ENCODE measurements around the gene XRRA1. TPM values are rescaled to one million over a fixed set of nuclear protein-coding genes. Genes with fewer than 3 reads are reported as not detected.
"Not testable (repeated sequence)": the region's sequence is repeated elsewhere in the genome, so short reads cannot be mapped to it uniquely, and the experiment has no call there.

The XRRA1 gene
- 10 to 100 TPM in 1 of 3 donors, 1 to 10 TPM in 2; 3.4 to 10.6 (median 7.2) TPM for polyA plus RNA-seq

- H3K9me3 Mint-ChIP-seq, result no peaks in the 10 kb centered on the region
- DNase-seq, result peak; percentile 97 to 98 (median 97)
- H3K4me3 Mint-ChIP-seq, result peak within 1 kb of the TSS; percentile 90 to 100 (median 94)
- peaks cover 51 to 62% of the 10 kb centered on the region in 2 donors for H3K4me1 Mint-ChIP-seq
- peaks cover 4 to 5% (median 4%) of the 10 kb centered on the region in 3 donors for H3K36me3 Mint-ChIP-seq
- H3K27me3 Mint-ChIP-seq (ENCODE audit: low read depth in 3 of 3), result peaks cover 5 to 10% (median 7%) of the 10 kb centered on the region in 3 donors
- H3K27ac Mint-ChIP-seq, result peak within 1 kb of the TSS; percentile 94 to 98 (median 96)
Observed at GRCh38 chr11:74948898-74949752, at the start of gene XRRA1, which contains the start of gene SPCS2. XRRA1 (minus strand) TSS chr11:74949091; CDS start chr11:74940878, 8,213 bp downstream. SPCS2 (plus strand) TSS chr11:74949266; CDS start chr11:74949286, 20 bp downstream.

- no peaks in the 10 kb centered on the region for H3K9me3 Mint-ChIP-seq
- DNase-seq, result no peak
- H3K27ac Mint-ChIP-seq, result no peak overlapping the region
- peaks cover 33% of the 10 kb centered on the region in 2 donors for H3K4me1 Mint-ChIP-seq
- no peak overlapping the region for H3K4me3 Mint-ChIP-seq
- peaks cover 0 to 4% (median 3%) of the 10 kb centered on the region in 3 donors for H3K27me3 Mint-ChIP-seq (ENCODE audit: low read depth in 3 of 3)
- peaks cover 0 to 22% (median 0%) of the 10 kb centered on the region in 3 donors for H3K36me3 Mint-ChIP-seq
Observed at GRCh38 chr11:74992852-74993251, 44.0 kb upstream of the XRRA1 start.

GRCh38 chr11:74990941-74991340, 42.0 kb upstream of the XRRA1 start:
- peak overlapping the region in 4 of 6 donors; percentile 16 to 79 (median 20) for H3K27ac Mint-ChIP-seq
- peak overlapping the region in 1 of 5 donors; percentile 41 for H3K4me3 Mint-ChIP-seq
- H3K9me3 Mint-ChIP-seq, result no peaks in the 10 kb centered on the region

GRCh38 chr11:74990150-74990549, 41.3 kb upstream of the XRRA1 start:
- Mint-ChIP-seq H3K4me3 (peak overlapping the region in 4 of 5 donors; percentile 61 to 96 (median 92)), H3K27ac (peak overlapping the region in 3 of 6 donors; percentile 16 to 74 (median 23)), H3K4me1 (peaks cover 33% of the 10 kb centered on the region in 2 donors), H3K36me3 (peaks cover 0 to 11% (median 0%) of the 10 kb centered on the region in 3 donors)
- H3K9me3 Mint-ChIP-seq; H3K27me3 Mint-ChIP-seq (ENCODE audit: low read depth in 3 of 3); DNase-seq: not testable (repeated sequence)

More at GRCh38 chr11:74990941-74991340, 42.0 kb upstream of the XRRA1 start:
- Mint-ChIP-seq H3K4me1 (peaks cover 33% of the 10 kb centered on the region in 2 donors), H3K36me3 (peaks cover 0 to 14% (median 0%) of the 10 kb centered on the region in 3 donors), H3K27me3 (ENCODE audit: low read depth in 3 of 3) (peaks cover 0 to 9% (median 3%) of the 10 kb centered on the region in 3 donors)
- DNase-seq, result no peak

GRCh38 chr11:74989260-74989638, 40.4 kb upstream of the XRRA1 start:
- peaks cover 0 to 5% (median 0%) of the 10 kb centered on the region in 3 donors for H3K36me3 Mint-ChIP-seq
- peak overlapping the region; percentile 92 to 96 (median 92) for H3K4me3 Mint-ChIP-seq
- H3K4me1 Mint-ChIP-seq, result peaks cover 33% of the 10 kb centered on the region in 2 donors
- H3K9me3 Mint-ChIP-seq, result no peaks in the 10 kb centered on the region
- H3K27me3 Mint-ChIP-seq (ENCODE audit: low read depth in 3 of 3), result peaks cover 0 to 9% (median 3%) of the 10 kb centered on the region in 3 donors
- H3K27ac Mint-ChIP-seq, result peak overlapping the region; percentile 71 to 95 (median 84)
- DNase-seq, result peak in 2 of 3 donors; percentile 0 to 6

- H3K4me1 Mint-ChIP-seq, result peaks cover 33% of the 10 kb centered on the region in 2 donors
- peaks cover 0 to 9% (median 3%) of the 10 kb centered on the region in 3 donors for H3K27me3 Mint-ChIP-seq (ENCODE audit: low read depth in 3 of 3)
- H3K4me3 Mint-ChIP-seq, result peak within 1 kb of the TSS; percentile 92 to 96 (median 92)
- H3K27ac Mint-ChIP-seq, result peak within 1 kb of the TSS; percentile 71 to 95 (median 84)
- peaks cover 0 to 1% (median 0%) of the 10 kb centered on the region in 3 donors for H3K36me3 Mint-ChIP-seq
- DNase-seq, result peak; percentile 73 to 82 (median 77)
- no peaks in the 10 kb centered on the region for H3K9me3 Mint-ChIP-seq
Observed at GRCh38 chr11:74988541-74989259, 39.8 kb upstream of the XRRA1 start, which contains the start of gene NEU3. NEU3 (plus strand) TSS chr11:74988933; CDS start chr11:74989061, 128 bp downstream.

- H3K4me3 Mint-ChIP-seq, result no peak overlapping the region
- H3K36me3 Mint-ChIP-seq, result peaks cover 0 to 12% (median 0%) of the 10 kb centered on the region in 3 donors
- no peaks in the 10 kb centered on the region for H3K9me3 Mint-ChIP-seq
- peaks cover 0 to 9% (median 3%) of the 10 kb centered on the region in 3 donors for H3K27me3 Mint-ChIP-seq (ENCODE audit: low read depth in 3 of 3)
- peak overlapping the region in 1 of 6 donors; percentile 15 for H3K27ac Mint-ChIP-seq
- no peak for DNase-seq
- peaks cover 9 to 12% of the 10 kb centered on the region in 2 donors for H3K4me1 Mint-ChIP-seq
Observed at GRCh38 chr11:74984730-74985129, 35.8 kb upstream of the XRRA1 start.

GRCh38 chr11:74984070-74984469, 35.2 kb upstream of the XRRA1 start:
- DNase-seq, result no peak
- peaks cover 0 to 9% (median 3%) of the 10 kb centered on the region in 3 donors for H3K27me3 Mint-ChIP-seq (ENCODE audit: low read depth in 3 of 3)
- H3K36me3 Mint-ChIP-seq, result peaks cover 0 to 12% (median 0%) of the 10 kb centered on the region in 3 donors
- H3K4me3 Mint-ChIP-seq, result no peak overlapping the region
- no peak overlapping the region for H3K27ac Mint-ChIP-seq
- no peaks in the 10 kb centered on the region for H3K9me3 Mint-ChIP-seq
- peaks cover 2 to 5% of the 10 kb centered on the region in 2 donors for H3K4me1 Mint-ChIP-seq

- peaks cover 0 to 3% (median 0%) of the 10 kb centered on the region in 3 donors for H3K27me3 Mint-ChIP-seq (ENCODE audit: low read depth in 3 of 3)
- H3K27ac Mint-ChIP-seq, result no peak overlapping the region
- H3K9me3 Mint-ChIP-seq, result no peaks in the 10 kb centered on the region
- no peaks in the 10 kb centered on the region for H3K4me1 Mint-ChIP-seq
- H3K36me3 Mint-ChIP-seq, result peaks cover 0 to 12% (median 0%) of the 10 kb centered on the region in 3 donors
- no peak for DNase-seq
- no peak overlapping the region for H3K4me3 Mint-ChIP-seq
Observed at GRCh38 chr11:74981888-74982287, 33.0 kb upstream of the XRRA1 start.

- peak overlapping the region in 1 of 6 donors; percentile 40 for H3K27ac Mint-ChIP-seq
- H3K4me3 Mint-ChIP-seq, result no peak overlapping the region
- H3K36me3 Mint-ChIP-seq, result peaks cover 0 to 19% (median 0%) of the 10 kb centered on the region in 3 donors
- no peaks in the 10 kb centered on the region for H3K4me1 Mint-ChIP-seq
- no peaks in the 10 kb centered on the region for H3K27me3 Mint-ChIP-seq (ENCODE audit: low read depth in 3 of 3)
- no peak for DNase-seq
- H3K9me3 Mint-ChIP-seq, result no peaks in the 10 kb centered on the region
Observed at GRCh38 chr11:74980634-74981033, 31.7 kb upstream of the XRRA1 start.

GRCh38 chr11:74978041-74978440, 29.1 kb upstream of the XRRA1 start:
- Mint-ChIP-seq H3K27ac (no peak overlapping the region), H3K36me3 (peaks cover 16 to 39% (median 16%) of the 10 kb centered on the region in 3 donors), H3K4me1 (peaks cover 7 to 14% of the 10 kb centered on the region in 2 donors), H3K4me3 (no peak overlapping the region), H3K27me3 (ENCODE audit: low read depth in 3 of 3) (no peaks in the 10 kb centered on the region), H3K9me3 (no peaks in the 10 kb centered on the region)
- DNase-seq, result no peak

GRCh38 chr11:74971424-74971823, 22.5 kb upstream of the XRRA1 start:
- Mint-ChIP-seq H3K9me3 (no peaks in the 10 kb centered on the region), H3K36me3 (peaks cover 17 to 38% (median 26%) of the 10 kb centered on the region in 3 donors), H3K4me1 (peaks cover 12 to 33% of the 10 kb centered on the region in 2 donors), H3K27ac (peak overlapping the region in 3 of 6 donors; percentile 5 to 64 (median 22)), H3K27me3 (ENCODE audit: low read depth in 3 of 3) (no peaks in the 10 kb centered on the region), H3K4me3 (no peak overlapping the region)
- no peak for DNase-seq

- no peak for DNase-seq
- Mint-ChIP-seq H3K4me1 (peaks cover 12 to 35% of the 10 kb centered on the region in 2 donors), H3K27me3 (ENCODE audit: low read depth in 3 of 3) (no peaks in the 10 kb centered on the region), H3K4me3 (no peak overlapping the region), H3K9me3 (no peaks in the 10 kb centered on the region), H3K27ac (no peak overlapping the region), H3K36me3 (peaks cover 17 to 36% (median 26%) of the 10 kb centered on the region in 3 donors)
Observed at GRCh38 chr11:74970852-74971395, 22.0 kb upstream of the XRRA1 start.
